ENCODE measurements around the gene FKBP4. TPM values are rescaled to one million over a fixed set of nuclear protein-coding genes. Genes with fewer than 3 reads are reported as not detected.
"Not testable (repeated sequence)": the region's sequence is repeated elsewhere in the genome, so short reads cannot be mapped to it uniquely, and the experiment has no call there.

The FKBP4 gene
- total RNA-seq, 1 donor from 2014 or later, result 56.9 TPM

DNA sequence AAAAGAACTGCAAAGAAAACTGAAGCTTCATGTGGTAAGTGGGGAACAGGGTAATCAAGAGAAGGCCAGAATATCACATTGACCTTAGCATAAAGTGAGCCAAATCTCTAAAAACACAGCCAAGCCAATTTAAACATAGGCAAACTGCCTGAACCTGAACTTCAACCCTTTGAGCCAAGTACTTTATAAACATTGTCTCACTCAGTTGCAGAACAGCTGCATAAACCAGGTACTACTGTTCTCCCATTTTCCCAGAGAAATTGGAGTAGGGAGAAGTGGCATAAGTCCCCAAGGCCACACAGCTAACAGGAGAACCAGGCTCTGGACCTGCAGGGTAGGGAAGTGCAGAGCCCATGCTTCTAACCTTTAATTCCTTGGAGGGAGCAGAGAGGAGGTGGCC is 30.4 kb upstream of the FKBP4 start:
- intact Hi-C loops (cut with DNase I), result no loop called here
- TF ChIP-seq CTCF (IDR thresholded peaks at IDR 0.05), result no peak
- ATAC-seq (no peak), DNase-seq (no peak)
- no peaks in the 10 kb centered on the region for H3K4me1 ChIP-seq
- no peaks in the 10 kb centered on the region for H3K9me3 ChIP-seq
- H3K27me3 ChIP-seq, result no peaks in the 10 kb centered on the region
- no peaks in the 10 kb centered on the region for H3K36me3 ChIP-seq
- H3K4me3 ChIP-seq, result no peak overlapping the region
- no peak overlapping the region for H3K27ac ChIP-seq

DNA sequence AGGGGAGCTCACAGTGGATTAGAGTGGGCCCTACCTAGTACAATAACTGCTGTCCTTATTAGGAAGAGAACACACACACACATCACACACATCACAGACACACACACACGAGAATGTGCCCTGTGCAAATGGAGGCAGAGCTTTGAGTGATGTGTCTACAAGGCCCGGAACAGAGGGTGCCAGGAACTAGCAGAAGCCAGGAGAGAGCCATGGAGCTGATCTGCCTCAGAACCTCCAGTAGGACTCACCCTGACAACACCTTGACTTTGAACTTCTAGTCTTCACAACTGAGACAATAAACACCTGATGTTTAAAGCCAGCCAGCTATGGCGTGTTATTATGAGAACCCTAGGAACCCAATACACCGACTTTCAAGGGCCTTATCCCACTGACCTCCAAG is 29.7 kb upstream of the FKBP4 start:
- ATAC-seq (no peak), DNase-seq (no peak)
- intact Hi-C loops (cut with DNase I), result no loop called here
- TF ChIP-seq CTCF (IDR thresholded peaks at IDR 0.05), result no peak
- Histone ChIP-seq H3K4me3 (no peak overlapping the region), H3K27ac (no peak overlapping the region), H3K36me3 (no peaks in the 10 kb centered on the region), H3K27me3 (no peaks in the 10 kb centered on the region), H3K9me3 (no peaks in the 10 kb centered on the region), H3K4me1 (no peaks in the 10 kb centered on the region)

GRCh38 chr12:2765608-2766007 is 29.2 kb upstream of the FKBP4 start:
- Histone ChIP-seq H3K4me3 (no peak overlapping the region), H3K27ac (no peak overlapping the region), H3K27me3 (no peaks in the 10 kb centered on the region), H3K4me1 (no peaks in the 10 kb centered on the region), H3K9me3 (no peaks in the 10 kb centered on the region), H3K36me3 (no peaks in the 10 kb centered on the region)
- no peak for TF ChIP-seq CTCF (IDR thresholded peaks at IDR 0.05)
- DNase-seq (no peak), ATAC-seq (no peak)
- intact Hi-C loops (cut with DNase I), result no loop called here

- no peak overlapping the region for H3K4me3 ChIP-seq
- ATAC-seq (peak; percentile 42), DNase-seq (no peak)
Observed at GRCh38 chr12:2768224-2768961, 26.4 kb upstream of the FKBP4 start.

GRCh38 chr12:2769866-2770533 is 24.8 kb upstream of the FKBP4 start:
- TF ChIP-seq CTCF (IDR thresholded peaks at IDR 0.05), result no peak
- H3K4me1 ChIP-seq, result no peaks in the 10 kb centered on the region
- H3K4me3 ChIP-seq, result no peak overlapping the region
- ATAC-seq (no peak), DNase-seq (no peak)
- H3K36me3 ChIP-seq, result no peaks in the 10 kb centered on the region
- H3K27me3 ChIP-seq, result no peaks in the 10 kb centered on the region
- H3K9me3 ChIP-seq, result no peaks in the 10 kb centered on the region
- intact Hi-C loops (cut with DNase I), result no loop called here
- H3K27ac ChIP-seq, result no peak overlapping the region

More at GRCh38 chr12:2768224-2768961, 26.4 kb upstream of the FKBP4 start:
- no peaks in the 10 kb centered on the region for H3K9me3 ChIP-seq
- TF ChIP-seq CTCF (IDR thresholded peaks at IDR 0.05), result no peak
- H3K27ac ChIP-seq, result no peak overlapping the region
- intact Hi-C loops (cut with DNase I), result no loop called here
- H3K36me3 ChIP-seq, result no peaks in the 10 kb centered on the region
- H3K27me3 ChIP-seq, result no peaks in the 10 kb centered on the region
- no peaks in the 10 kb centered on the region for H3K4me1 ChIP-seq

- H3K9me3 ChIP-seq; H3K4me3 ChIP-seq; ATAC-seq; H3K27ac ChIP-seq; DNase-seq; H3K36me3 ChIP-seq; intact Hi-C loops (cut with DNase I); H3K27me3 ChIP-seq; H3K4me1 ChIP-seq: not testable (repeated sequence)
Observed at GRCh38 chr12:2770544-2770943, 24.2 kb upstream of the FKBP4 start.
